Activated naive CD4-positive, alpha-beta T cell treated with anti-CD3 and anti-CD28 coated beads, Interleukin-2, amount 50 U/mL, for 16 hours (primary cell): ENCODE data around the gene BTRC.
"Not testable (repeated sequence)": the region's sequence is repeated elsewhere in the genome, so short reads cannot be mapped to it uniquely, and the experiment has no call there.

Experiments
- DNase-seq: peaks from one replicate; pipeline ENCODE4 v3.0.0-alpha.2; 2020

Gene BTRC

DNA sequence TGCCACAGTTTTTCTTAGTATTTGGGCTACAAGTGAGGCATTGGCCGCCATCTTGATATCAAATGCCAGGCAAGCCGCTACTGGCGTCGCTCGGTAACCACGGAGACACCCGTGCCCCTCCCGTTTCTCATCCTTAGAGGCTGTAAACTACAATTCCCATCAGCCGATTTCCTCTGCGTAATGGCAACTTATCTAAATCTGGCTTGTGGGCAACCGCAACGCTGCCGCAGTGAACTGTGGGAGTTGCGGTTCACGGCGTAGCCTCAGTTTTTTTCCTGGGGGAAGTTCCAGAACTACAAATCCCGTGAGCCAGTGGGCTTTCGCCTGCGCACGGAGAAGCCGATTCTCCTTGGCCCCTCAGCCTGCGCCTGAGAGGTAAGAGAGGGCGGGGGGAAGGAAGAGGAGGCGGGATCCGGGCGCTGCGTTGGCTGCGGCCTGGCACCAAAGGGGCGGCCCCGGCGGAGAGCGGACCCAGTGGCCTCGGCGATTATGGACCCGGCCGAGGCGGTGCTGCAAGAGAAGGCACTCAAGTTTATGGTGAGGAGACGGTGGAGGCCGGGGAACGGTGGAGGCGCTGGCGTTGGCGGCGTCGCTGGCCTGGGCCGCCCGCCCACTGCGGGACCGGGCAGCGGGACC, at the start of gene BTRC:
BTRC (plus strand) TSS at position 474 of the 636 bp plus-strand sequence; CDS start at position 490, 16 bp downstream.
- DNase-seq, result peak; percentile 94

DNA sequence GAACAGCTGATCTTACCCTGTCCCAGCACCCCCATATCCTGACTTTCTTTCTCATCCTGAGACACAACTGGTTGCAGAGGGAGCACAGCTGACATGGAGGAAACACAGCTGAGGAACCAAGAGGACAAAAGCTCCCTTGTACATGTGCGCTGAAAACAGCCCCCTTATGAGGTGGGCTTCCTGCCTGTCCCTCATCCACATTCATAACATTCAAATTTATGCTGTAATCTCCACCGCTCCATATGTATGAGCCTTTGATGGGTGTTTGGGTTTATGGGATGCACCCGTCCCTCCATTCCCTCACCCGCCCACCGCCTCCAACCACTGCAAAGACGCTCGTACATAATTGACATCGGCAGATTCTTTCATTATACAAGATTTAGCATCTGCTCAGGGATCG, 49.6 kb upstream of the BTRC start:
- DNase-seq, result no peak

DNA sequence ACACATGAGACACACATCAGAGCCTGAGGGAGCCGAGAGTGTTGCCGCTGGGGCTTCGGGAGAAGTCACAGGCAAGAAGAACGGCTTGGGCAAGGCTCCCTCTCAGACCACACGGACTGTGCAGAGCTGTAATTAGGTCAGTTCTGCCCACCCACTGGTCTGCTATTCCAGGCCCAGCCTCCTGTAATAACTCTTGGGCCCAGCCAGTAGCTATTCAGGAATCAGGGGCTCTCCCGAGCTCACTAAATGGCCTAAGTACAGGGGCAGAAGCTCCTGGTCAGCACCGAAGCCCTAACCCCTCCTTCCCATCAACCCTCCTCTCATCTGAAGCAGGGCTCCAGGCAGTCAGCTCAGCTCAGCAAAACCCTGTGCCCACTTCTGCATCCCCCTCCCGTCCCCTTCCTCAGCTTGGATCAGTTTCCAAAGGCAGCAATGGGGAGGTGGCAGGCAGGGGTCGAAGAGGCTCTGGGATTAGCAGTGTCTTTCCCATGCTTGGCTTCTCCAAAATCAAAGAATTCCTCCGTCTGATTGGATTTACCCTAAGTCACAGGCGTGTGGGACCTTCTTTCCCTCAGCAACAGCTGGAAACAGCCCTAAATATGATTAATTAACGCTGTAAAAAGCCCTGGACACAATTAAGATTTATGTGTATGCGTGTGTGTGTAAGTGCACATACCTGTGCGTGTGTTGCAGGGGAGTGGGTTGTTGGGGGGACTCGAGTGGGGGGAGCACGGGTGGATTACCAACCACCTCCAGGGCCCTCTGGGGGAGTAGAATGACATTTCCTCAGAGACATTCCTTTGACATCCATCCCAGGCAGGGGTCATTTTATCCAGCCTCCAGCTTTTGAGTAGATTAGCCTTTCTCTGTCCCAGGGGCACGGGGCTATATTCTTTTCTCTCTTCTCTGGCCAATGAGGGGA, 48.4 kb upstream of the BTRC start:
- no peak for DNase-seq

- no peak for DNase-seq
Measured at GRCh38 chr10:101308051-101308450, 45.9 kb upstream of the BTRC start.

DNA sequence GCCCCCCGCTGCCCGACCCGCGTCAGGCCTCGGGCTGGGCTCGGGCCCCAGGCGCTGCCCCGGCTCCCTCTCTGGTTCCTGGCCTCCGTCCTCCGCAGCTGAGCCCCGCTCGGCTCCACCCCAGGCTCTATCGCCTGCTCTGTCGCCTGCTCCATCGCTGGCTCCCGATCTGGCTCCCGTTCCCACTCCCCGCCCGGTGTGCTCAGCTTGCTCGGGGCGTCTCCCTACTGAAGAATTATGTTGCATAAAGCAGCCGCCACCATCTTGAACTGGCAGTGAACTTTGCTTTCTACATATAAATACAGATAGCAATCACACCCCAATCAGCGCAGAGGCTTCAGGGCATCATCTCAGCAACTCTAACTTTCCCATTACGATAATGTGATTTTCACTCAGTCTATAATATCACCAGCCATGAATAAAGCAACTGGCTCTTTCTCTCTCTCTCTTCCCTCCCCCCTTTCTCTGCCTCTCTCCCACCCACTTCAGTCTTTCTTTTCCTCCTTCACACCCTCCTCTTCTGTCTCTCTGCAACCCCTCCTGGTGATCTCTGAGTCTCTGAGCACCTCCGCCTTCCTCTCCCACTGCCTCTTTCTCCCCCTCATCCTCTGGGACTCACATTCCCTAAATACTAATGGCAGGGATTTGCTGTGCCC, 43.3 kb upstream of the BTRC start:
- no peak for DNase-seq

DNA sequence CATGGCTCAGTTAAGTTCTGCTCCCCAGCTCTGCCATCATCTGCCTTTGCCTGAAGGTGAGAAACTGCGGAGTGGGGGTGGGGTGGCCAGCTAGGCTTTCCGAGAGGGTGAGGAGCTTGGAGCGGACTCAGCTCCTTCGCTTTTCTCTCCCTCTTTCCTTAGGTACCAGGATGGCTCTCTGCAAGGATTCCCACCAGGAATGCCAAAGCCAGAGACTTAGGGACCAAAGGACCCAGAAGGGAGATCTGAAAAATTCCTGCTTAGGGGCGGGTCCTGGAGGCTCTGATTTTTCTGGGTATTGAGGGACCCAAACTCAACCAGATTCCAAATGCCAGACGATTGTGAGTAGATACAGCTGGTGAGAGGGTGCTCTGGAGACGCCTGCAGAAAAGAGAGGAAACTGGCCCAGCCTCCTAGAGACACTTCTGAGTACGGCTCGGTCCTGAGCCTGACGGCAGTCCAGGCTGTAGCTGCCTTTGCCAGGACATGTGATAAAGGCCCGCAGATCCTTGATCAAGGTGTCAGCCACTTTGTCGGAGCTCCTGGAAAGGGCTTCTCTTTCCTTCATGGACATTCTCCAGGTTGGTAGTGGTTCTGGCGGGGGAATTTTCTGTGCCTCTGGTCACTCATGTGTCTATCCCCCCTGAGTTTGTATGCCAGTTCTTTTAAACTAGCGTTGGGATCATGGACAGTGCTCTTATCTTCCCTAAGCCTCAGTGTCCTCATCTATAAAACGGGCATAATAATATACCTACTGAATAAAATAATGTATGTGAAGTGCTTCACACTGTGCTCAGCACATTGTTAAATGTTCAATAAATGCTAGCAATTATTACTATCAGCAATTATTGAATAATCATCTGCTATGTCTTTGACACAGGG, 42.5 kb upstream of the BTRC start:
- DNase-seq, result no peak

DNA sequence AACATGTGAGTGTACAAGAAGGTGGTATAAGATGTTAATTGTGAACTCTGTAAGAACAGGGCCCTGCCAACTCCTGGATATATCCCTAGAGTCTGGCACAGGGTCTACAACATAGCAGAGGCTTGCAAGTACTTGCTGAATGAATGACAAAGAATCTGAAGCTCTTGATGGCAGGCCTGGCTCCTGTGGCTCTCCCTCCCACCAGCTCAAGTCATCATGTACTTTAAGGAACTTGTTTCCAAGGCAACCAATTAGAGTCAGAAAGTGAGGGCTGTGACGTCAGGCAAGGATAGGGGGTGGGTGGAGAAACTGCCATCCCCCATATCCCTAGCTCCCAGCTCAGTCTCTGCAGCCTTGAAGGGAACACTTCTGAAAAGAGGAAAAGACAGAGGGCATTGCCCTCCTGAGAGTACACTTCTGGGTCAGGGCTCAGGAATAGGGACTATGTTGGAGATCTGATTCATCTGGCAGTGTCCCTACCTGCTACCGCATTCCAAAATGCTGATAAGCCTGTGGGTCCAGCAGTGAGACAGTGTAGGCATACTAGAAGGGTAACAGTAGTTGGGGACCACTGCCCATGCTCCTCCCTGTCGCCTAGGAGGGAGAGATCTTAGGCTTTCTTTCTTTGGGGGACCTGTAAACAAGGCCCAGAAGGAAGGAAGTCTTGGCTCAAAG, 34.6 kb upstream of the BTRC start:
- no peak for DNase-seq

DNA sequence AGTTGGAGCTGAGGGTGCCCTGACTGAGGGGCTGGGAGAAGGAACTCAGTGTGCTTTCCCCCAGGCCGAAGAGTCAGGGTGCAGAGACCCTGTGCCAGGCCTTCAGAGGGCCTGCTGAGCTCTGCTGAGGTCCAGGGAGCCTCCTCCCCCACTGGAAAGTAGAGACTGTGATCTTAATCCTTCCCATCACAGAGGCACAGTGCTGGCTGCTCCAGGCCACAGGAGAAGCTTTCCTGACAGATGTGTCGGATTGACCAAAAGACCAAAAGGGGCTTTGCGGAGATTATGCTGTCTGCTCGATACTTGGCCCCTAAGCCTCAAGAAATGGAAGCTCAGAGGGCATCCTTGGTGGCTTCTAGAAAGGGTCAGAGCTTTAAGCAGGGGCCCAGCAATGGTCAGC, 32.9 kb upstream of the BTRC start:
- DNase-seq, result no peak

DNA sequence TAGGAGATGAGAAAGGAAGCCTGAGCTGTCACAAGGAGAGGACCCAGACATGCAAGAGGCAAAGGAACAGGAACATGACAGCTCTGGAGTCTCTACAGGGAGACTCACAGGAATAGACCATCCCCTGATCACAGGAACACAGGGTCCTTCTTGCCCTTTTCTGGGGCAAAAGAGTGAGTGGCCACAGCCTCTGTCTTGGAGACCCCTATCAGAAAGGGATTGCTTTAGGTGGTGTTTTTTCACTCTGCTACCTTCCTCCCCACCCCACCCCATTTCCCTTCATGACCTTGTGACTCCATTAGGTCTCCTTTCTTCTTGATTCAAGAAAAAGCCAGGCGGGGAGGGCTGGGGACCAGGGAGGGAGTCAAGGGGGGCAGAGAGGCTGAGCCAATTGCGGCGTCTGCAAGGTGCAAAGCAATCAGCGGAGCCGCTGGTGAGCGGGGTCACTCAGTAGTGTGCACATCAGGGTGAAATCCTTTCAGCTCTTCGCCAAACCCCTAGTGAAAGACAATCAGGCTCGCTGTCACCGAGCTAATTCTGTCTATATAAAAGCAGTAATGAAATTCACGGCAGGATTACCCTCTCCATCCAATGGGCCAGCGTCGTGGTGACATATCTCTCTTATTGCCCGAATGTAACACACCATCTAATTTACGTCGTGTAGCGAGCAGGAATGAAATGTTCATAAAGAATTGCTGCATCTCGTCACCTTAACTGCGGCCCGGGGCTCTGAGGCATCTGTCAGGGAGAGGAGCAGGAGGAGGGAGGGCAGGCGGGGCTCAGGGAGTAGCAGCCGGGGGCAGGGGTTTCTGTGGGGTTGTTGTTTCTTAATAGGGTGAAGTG, 31.5 kb upstream of the BTRC start:
- no peak for DNase-seq

DNA sequence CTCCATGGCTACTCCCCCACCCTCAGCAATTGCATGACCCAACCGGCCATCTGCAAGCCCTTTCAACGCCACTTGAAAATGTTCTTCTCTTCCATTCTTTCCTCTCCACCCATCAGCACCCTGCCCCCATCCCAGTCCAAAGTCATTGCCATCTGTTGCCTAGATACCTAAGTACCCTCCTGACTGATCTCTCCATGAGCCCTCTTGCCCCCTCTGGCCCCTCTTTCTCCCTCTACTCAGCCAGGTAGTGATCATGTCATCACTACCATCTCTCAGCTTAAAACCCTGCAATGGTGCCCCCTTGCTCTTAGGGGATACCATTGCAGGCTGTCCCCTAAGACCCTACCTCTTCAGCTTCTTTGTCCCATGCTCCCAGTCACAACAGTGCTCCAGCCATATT, 30.5 kb upstream of the BTRC start:
- DNase-seq, result no peak

GRCh38 chr10:101327454-101327853, 26.5 kb upstream of the BTRC start:
- DNase-seq, result not testable (repeated sequence)

- DNase-seq, result no peak
Measured at GRCh38 chr10:101329341-101330032, 24.5 kb upstream of the BTRC start.

GRCh38 chr10:101330231-101330630, 23.7 kb upstream of the BTRC start:
- DNase-seq, result no peak

DNA sequence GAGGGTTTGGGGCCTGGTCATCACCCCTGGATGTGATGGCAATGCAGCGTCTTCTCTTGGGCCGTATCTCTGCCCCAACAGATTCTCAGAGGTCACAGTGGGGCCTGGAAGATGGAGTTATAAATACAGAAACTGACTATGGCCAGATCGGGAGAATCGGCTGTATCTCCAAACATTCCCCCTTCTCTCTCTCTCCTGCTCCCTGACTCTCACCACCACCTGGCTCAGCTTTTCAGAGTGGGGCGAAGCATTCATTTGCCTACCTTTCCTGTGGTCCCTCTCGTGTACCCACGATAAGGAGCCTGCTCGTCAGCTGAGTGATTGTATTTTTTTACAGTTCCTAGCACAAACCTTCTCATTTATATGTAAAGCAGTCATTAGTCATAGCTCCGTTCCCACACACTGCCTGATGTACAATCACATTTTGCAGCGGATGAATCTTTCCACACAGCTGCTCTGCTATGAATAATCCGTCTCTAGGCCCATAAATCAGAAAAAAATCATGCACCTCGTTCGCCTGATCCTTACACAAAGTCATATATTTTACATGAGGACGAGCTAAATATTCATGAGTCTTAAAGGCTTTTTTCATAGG, 23.2 kb upstream of the BTRC start:
- no peak for DNase-seq

- no peak for DNase-seq
Measured at GRCh38 chr10:101331956-101332355, 22.0 kb upstream of the BTRC start.

- not testable (repeated sequence) for DNase-seq
Measured at GRCh38 chr10:101334259-101334658, 19.7 kb upstream of the BTRC start.

GRCh38 chr10:101336382-101336781, 17.6 kb upstream of the BTRC start:
- no peak for DNase-seq

- DNase-seq, result no peak
Measured at GRCh38 chr10:101337836-101338235, 16.1 kb upstream of the BTRC start.

DNA sequence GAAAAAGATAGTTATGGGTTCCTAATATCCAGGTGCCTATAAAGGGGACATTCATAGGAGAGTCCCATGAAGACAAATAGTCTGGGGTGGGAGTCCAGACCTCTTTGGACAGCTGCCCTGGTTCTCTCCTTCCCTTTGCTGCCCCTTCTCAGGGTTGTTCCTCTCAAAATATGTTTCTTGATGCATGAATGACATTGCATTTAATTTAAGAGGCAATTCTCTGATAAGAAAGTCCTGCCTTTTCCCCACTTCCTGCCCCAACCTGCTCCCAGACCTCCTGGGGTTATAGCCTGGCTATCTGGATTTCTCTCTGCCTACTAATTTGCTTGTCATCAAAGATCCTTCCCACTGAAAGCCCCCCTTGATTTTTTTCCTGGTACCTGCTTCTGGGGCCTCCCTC, 12.5 kb upstream of the BTRC start:
- no peak for DNase-seq

- DNase-seq, result no peak
Measured at GRCh38 chr10:101346177-101346576, 7.8 kb upstream of the BTRC start.
